ENCODE measurements around the gene NELFCD.

NELFCD gene

DNA sequence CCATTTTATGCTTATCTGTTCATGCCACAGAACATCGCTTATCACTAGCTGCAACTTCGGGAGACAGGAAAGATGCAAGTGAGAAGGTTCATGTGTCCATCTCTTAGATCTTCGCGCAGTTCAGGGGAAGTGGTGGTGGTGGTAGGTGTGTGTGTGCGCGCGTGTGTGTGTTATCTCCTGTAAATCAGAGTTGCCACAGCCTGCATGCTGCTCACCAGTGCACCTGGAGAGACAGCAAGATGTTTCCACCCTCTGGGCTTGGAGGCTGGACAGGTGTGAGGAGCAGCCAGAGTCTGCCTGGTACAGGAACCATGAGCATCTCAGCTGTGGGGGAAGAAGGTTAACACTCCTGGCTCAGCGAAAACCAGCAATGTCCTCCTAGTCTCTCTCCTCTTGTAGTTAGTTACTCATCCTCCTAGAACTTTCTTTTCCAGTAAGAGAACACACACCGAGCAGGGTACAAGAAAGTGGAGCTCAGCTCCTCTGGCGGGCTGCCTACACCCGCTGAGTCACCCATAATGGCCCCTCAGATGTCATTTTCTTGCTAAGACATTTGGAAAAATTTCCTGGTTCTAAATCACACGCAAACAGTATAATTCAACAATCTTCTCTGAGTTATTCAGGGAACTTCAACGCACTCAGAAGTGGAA, 33.0 kb downstream of the NELFCD start:
- no peaks in the 10 kb centered on the region for H3K36me3 ChIP-seq (replicated peaks; ENCODE audit: insufficient read depth, low read length)
- no peak overlapping the region for H3K4me3 ChIP-seq (ENCODE audit: low read length)
- H4K20me1 ChIP-seq (ENCODE audit: insufficient read depth, low read length), result no peaks in the 10 kb centered on the region
- H3K4me1 ChIP-seq (ENCODE audit: low read length), result peaks cover 12% of the 10 kb centered on the region
- no peak overlapping the region for H3K9ac ChIP-seq (ENCODE audit: low read length)
- H2AFZ ChIP-seq (ENCODE audit: low read length), result no peak overlapping the region
- H3K4me2 ChIP-seq (ENCODE audit: low read depth, low read length), result no peak overlapping the region
- H3K9me2 ChIP-seq (replicated peaks; ENCODE audit: insufficient read depth, low read length), result no peaks in the 10 kb centered on the region
- H3F3A ChIP-seq (ENCODE audit: insufficient read depth, low read length), result no peaks in the 10 kb centered on the region; the same call in 1 of the 2 replicates
- no peaks in the 10 kb centered on the region for H3K79me2 ChIP-seq (ENCODE audit: low read length)
- TF ChIP-seq EZH2 (optimal IDR thresholded peaks at IDR 0.05; ENCODE audit: low read depth, low read length) (no peak), EZH2phosphoT487 (IDR thresholded peaks at IDR 0.05; ENCODE audit: low read length) (no peak)
- TF ChIP-seq, protein P1, sequence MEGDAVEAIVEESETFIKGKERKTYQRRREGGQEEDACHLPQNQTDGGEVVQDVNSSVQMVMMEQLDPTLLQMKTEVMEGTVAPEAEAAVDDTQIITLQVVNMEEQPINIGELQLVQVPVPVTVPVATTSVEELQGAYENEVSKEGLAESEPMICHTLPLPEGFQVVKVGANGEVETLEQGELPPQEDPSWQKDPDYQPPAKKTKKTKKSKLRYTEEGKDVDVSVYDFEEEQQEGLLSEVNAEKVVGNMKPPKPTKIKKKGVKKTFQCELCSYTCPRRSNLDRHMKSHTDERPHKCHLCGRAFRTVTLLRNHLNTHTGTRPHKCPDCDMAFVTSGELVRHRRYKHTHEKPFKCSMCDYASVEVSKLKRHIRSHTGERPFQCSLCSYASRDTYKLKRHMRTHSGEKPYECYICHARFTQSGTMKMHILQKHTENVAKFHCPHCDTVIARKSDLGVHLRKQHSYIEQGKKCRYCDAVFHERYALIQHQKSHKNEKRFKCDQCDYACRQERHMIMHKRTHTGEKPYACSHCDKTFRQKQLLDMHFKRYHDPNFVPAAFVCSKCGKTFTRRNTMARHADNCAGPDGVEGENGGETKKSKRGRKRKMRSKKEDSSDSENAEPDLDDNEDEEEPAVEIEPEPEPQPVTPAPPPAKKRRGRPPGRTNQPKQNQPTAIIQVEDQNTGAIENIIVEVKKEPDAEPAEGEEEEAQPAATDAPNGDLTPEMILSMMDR (IDR thresholded peaks at IDR 0.05; ENCODE audit: low read length), result no peak
- no peaks in the 10 kb centered on the region for H3K27me3 ChIP-seq (replicated peaks; ENCODE audit: insufficient read depth, low read length)
- no peak overlapping the region for H3K27ac ChIP-seq (ENCODE audit: low read length)
- no peak for DNase-seq
- H3K9me3 ChIP-seq (replicated peaks; ENCODE audit: insufficient read depth, low read length), result no peaks in the 10 kb centered on the region

DNA sequence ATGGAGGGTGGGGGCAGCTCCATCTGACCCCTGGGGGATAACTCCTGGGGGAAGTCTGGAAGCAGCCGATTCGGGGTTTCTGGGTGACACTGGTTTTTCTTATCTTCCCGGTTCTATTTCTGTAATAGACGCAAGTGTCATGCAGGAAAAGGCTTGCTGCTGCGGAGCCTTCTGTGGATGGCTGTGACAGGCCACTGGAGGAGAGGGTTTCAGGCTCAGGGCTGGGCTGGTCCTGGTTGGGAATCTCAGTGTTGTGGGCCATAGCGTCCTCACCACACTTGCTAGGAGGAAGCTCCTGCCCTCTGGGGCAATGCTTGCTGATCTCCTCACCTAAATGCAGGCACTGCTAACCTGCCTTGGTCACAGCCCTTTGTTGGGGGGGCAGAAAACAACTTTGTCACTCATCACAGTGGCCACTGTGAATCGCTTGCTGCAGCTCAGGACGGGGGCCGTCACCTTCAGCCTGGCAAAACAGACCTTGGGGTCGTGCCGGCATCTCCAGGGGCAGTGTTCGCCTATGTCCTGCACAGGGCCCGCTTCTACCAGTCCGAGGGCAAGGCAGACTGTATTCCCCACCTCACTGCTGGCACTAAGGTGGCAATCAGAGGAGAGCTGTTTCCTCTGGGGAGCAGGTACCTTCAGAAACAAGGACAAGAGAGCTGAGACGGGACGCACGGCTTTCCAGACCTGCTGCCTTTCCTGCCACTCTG, 33.8 kb downstream of the NELFCD start:
- no peak overlapping the region for H3K4me2 ChIP-seq (ENCODE audit: low read depth, low read length)
- no peak overlapping the region for H3K4me3 ChIP-seq (ENCODE audit: low read length)
- H3K79me2 ChIP-seq (ENCODE audit: low read length), result no peaks in the 10 kb centered on the region
- no peaks in the 10 kb centered on the region; the same call in 1 of the 2 replicates for H3F3A ChIP-seq (ENCODE audit: insufficient read depth, low read length)
- no peak overlapping the region for H2AFZ ChIP-seq (ENCODE audit: low read length)
- H3K36me3 ChIP-seq (replicated peaks; ENCODE audit: insufficient read depth, low read length), result no peaks in the 10 kb centered on the region
- no peak overlapping the region for H3K27ac ChIP-seq (ENCODE audit: low read length)
- no peaks in the 10 kb centered on the region for H3K27me3 ChIP-seq (replicated peaks; ENCODE audit: insufficient read depth, low read length)
- TF ChIP-seq EZH2 (optimal IDR thresholded peaks at IDR 0.05; ENCODE audit: low read depth, low read length) (no peak), EZH2phosphoT487 (IDR thresholded peaks at IDR 0.05; ENCODE audit: low read length) (no peak)
- TF ChIP-seq, protein P1 (IDR thresholded peaks at IDR 0.05; ENCODE audit: low read length), result no peak
- no peaks in the 10 kb centered on the region for H3K9me3 ChIP-seq (replicated peaks; ENCODE audit: insufficient read depth, low read length)
- no peaks in the 10 kb centered on the region for H3K9me2 ChIP-seq (replicated peaks; ENCODE audit: insufficient read depth, low read length)
- H3K4me1 ChIP-seq (ENCODE audit: low read length), result peaks cover 12% of the 10 kb centered on the region
- DNase-seq, result no peak
- no peak overlapping the region for H3K9ac ChIP-seq (ENCODE audit: low read length)
- H4K20me1 ChIP-seq (ENCODE audit: insufficient read depth, low read length), result no peaks in the 10 kb centered on the region

DNA sequence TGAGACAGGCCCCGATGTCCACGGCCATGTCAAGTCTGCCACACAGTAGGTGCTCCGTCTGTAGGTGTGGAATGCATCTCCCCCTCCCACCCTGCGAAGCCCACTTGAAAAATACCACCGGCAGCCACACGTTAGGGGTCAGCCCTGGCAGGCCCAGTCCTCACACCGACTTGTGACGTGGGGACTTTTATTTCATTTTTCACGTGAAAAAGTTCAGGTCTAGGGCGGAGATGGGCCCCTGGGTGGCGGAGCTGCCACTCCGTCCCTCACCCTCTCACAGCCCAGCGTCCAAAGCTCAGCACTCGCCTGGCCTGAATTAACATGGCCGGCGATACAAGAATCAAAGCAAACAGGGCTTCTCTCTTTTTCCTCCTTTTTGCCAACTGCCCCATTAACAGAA, 34.4 kb downstream of the NELFCD start:
- Histone ChIP-seq H3K36me3 (replicated peaks; ENCODE audit: insufficient read depth, low read length) (no peaks in the 10 kb centered on the region), H3K4me3 (ENCODE audit: low read length) (no peak overlapping the region)

More for the DNA sequence above, 34.4 kb downstream of the NELFCD start:
- no peaks in the 10 kb centered on the region; the same call in 1 of the 2 replicates for H3F3A ChIP-seq (ENCODE audit: insufficient read depth, low read length)
- no peaks in the 10 kb centered on the region for H3K27me3 ChIP-seq (replicated peaks; ENCODE audit: insufficient read depth, low read length)
- no peak overlapping the region for H2AFZ ChIP-seq (ENCODE audit: low read length)
- no peaks in the 10 kb centered on the region for H3K9me2 ChIP-seq (replicated peaks; ENCODE audit: insufficient read depth, low read length)
- no peak overlapping the region for H3K9ac ChIP-seq (ENCODE audit: low read length)
- peaks cover 12% of the 10 kb centered on the region for H3K4me1 ChIP-seq (ENCODE audit: low read length)
- H4K20me1 ChIP-seq (ENCODE audit: insufficient read depth, low read length), result no peaks in the 10 kb centered on the region
- no peak overlapping the region for H3K27ac ChIP-seq (ENCODE audit: low read length)
- no peak for TF ChIP-seq EZH2phosphoT487 (IDR thresholded peaks at IDR 0.05; ENCODE audit: low read length)
- TF ChIP-seq EZH2 (optimal IDR thresholded peaks at IDR 0.05; ENCODE audit: low read depth, low read length), result no peak
- TF ChIP-seq, protein P1 (IDR thresholded peaks at IDR 0.05; ENCODE audit: low read length), result no peak
- no peaks in the 10 kb centered on the region for H3K9me3 ChIP-seq (replicated peaks; ENCODE audit: insufficient read depth, low read length)
- H3K79me2 ChIP-seq (ENCODE audit: low read length), result no peaks in the 10 kb centered on the region
- no peak overlapping the region for H3K4me2 ChIP-seq (ENCODE audit: low read depth, low read length)
- DNase-seq, result no peak
